ENCODE data around the gene ETS2.

The ETS2 gene

DNA sequence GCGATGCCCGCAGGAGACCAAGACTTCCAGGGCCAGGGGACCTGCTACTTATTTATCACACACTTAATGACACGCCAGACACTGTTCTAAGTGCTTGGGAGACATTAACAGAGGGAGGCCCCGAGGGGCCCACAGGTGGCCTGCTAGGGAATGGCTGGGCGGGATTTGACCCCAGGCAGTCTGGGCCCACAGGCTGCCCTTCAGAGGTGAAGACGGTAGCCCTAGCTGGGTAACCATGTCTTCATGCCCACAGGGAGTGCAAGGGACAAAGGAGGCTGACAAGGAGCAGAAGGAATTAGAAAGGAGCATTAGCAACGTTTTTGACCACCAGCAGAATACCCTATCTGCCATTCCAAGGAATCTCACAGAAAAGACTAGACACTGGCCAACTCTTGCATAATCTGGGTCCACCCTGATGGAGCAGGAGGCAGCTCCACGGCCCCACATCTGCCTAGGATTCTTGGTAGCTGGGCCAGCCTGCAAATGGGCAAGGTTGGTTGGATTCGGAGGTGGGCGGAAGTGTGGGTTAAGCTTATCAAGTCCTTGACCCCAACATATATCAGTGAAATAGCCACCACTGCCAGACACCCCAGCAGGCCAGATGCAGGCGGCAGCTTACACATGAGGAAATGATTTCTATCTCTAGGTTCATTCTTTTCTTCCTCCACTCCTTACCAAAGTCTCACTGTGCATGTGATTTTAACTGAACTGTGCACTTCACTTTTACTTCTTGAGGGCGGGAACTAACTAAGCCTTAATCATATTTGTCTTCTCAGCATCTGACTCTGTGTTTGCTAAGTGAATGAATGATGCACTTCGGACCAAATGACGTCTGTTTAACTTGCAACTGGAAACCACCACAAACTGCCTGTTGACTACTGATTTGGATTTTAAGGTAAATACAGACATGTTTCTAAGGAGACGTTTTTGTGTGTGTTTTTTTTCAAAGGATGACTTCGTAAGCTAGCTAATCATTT lies 3.4 kb upstream of the ETS2 start:
- no peak for DNase-seq (ENCODE audit: low spot score)

DNA sequence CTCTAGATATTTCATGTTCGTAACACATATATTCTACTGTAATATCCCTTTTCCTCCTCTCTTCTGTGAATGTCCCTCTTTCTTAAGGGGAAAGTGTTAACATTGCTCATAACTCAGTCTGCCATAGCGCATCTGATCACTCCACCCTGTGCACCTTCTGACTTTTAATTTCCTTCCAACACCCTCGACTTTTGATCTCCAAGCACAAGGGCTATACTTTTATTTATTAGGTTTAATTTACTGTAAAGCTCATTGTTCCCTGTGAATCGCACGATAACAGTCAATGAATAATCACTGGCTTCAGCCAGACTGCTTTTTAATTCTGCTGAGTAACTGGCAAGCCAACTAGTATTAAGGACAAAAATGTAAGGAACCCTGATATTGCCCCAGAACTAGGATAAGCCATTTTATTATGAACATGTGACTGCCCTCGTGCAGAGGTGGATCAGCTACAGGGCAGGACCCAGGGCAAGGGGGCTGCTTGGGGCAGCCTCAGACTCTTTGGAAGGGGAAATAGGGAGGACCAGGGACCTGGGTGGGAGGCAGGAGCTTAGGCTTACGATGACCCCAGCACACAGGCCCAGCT lies 2.6 kb upstream of the ETS2 start:
- DNase-seq (ENCODE audit: low spot score), result no peak

DNA sequence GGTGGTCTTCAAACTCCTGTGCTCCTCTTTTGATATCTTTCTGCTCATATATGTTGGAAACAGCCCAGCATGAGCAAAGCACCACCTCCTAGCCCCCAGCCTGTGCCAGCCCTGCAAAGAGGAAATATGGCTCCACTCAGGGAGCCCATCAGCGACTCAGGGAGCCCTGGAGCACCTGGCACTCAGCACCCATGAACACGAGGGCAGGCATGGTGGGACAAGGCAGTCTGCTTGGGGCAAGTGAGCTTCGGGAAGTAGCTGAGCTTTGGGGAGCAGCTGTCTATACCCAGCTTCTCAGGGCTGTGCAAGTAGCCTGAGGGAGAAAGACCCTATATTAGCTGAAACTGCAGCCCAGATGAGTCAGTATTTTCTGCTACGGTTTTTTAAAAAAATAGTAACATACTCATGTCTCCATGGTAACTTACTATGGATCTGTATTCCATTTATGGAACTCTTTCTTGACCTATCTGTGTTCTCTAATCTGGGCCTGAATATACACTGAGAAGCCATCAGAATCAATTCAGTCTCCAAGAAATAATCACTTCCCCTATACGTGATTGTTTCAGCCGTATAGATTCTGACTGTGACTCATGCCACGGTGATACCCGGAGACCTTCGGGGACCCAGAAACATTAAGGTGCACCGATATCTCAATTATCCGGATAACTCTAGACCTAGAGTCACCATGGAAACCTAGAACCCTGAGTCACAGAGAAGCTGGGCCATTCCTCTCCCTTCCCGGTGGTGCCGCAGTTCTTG lies 1.5 kb upstream of the ETS2 start:
- DNase-seq (ENCODE audit: low spot score), result no peak

DNA sequence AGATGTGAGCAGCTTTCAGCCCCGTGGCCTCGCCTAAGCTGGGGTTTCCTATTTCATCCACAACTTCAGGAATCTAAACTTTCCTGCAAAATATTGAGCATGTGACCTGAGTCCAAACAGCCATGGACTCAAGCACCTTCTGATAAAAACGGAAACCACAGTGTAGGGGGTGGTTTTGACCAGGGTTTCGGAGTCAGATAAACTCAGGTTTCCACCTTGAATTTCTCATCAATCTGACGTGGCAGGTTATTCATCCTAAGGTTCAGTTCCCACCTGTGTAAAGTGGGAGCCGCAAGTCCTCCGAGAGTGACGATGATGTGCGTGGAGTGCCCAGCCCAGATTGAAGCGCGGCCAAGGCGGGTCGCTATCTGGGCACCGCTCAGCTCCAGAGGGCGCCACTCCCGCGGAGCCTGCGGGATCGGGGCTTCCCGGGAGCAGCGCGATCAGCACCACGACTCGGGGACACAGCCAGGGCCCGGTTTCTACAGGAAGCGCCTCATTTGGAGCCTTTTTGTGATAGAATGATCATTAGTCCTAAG lies 871 bp upstream of the ETS2 start:
- DNase-seq (ENCODE audit: low spot score), result no peak

DNA sequence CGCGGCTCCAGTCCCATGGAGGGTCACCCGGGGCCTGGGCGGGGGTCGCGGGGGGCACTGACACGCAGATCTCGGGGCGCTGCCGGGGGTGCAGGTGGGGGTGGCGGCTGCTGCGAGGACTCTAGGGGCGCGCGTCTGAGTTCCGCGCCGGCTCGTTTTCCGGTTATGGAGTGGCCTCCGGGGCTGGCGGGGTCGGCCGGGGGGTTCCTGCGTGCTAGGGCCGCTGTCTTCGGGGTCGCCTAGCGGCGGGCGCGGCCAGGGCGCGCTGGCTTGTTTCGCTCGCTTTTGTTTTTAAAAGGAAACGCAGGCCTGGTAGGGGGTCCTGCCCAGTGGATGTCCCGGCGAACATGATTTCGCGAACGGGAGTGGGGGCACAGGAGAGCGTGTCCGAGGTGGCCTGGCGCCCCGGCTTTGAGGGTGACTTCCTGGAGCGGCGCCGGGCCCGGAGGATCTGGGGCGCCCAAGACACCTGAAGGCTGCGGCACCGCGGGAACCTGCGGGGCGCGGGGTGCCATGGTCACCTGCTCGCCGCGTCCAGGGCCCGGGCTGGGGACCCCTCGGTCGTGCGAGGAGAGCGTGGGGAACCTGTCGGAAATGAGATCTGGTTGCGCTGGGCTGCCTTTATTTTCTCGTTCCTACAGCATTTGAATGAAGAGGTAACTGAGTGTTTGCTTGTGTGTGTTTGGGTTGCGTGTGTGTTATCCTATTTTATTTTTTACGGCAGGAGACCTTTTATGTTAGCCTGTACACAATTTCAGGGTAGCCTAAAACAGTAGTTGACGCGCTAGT lies 618 bp downstream of the ETS2 start:
- no peak for DNase-seq (ENCODE audit: low spot score)

DNA sequence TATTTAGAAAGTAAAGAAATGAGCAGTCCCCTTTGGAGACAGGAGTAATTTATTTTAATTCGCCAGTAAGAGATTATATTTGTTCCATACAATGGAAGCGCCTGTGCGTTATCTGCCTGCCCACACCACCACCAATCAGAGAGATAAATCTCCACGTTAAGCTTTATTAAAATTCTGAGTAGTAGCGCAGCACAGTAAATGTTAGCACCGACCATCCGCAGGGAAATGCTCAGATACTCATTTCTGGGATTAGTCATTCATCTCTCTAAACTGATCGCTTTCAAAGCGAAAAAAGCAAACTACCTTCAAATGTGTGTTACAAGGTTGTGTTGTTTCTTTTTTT lies 1.2 kb downstream of the ETS2 start:
- DNase-seq (ENCODE audit: low spot score), result no peak

DNA sequence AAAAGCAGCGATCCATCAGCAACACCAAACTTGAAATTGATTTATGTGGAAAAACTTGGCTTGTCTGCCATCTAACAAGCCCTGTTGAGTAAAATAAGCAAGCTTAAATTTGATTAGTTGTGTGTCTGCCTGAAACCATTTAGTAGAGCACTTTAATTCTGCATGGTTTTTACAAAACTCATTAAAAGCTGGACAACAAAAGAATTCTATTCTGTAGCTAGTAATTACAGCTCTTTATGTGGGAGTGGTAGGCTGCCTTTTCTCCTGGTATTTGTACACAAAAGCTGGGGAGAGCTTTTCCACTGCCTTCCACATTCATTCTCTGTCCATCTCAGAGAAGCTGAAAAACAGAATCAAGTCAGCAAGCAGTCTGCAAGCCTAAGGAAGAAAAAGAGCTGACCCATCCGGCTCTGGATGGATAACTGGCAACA lies 1.7 kb downstream of the ETS2 start:
- no peak for DNase-seq (ENCODE audit: low spot score)

DNA sequence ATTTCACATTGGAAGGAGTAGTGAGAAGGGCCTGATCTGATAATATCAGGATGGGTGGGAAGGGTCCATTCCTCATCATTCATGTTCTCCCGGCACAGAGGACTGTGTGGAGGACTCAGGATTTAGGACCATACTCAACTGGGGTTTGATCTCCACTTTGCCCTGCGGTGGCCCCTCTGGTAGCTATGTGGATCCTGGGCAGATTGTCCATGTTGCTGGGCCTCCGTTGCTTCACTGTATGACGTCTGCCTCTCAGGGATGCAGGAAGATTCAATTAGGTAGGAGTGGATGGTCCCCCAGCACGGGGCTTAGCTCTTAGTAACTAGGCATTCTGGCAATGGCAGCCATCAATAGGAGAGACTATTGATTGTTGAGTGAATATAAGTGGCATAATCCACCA lies 2.3 kb downstream of the ETS2 start:
- DNase-seq (ENCODE audit: low spot score), result no peak

DNA sequence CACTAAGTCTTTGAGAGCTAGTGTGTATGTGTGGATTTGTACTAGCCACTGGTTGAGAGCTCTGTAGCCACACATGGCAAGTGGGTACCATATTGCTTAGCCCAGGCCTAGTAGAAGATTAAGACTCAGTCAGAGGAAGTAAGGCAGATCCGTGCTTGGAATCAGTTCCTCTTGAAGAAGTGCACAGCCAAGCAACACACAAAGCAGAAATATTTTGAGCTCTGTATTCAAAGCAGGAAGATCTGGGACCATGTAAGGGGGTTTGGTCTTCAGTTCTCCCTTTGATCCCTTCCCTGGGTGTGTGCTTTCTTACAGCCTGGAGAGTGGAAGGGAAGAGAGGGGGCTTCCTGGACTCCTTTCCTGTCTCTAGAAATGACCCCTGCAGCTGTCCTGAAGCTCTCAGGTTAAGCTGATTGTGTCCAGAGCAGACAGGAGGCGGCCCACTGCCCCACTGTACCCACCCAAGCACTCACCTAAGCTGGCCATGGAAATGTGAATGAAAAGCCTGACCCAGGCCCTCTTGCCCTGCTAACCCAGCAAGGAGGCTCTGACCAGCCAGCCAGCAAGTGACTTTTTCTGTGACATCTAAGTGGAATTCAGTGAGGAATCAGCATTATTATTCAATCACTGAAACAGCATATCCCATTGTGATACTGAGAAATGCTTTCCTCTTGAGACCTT lies 3.6 kb downstream of the ETS2 start:
- no peak for DNase-seq (ENCODE audit: low spot score)

DNA sequence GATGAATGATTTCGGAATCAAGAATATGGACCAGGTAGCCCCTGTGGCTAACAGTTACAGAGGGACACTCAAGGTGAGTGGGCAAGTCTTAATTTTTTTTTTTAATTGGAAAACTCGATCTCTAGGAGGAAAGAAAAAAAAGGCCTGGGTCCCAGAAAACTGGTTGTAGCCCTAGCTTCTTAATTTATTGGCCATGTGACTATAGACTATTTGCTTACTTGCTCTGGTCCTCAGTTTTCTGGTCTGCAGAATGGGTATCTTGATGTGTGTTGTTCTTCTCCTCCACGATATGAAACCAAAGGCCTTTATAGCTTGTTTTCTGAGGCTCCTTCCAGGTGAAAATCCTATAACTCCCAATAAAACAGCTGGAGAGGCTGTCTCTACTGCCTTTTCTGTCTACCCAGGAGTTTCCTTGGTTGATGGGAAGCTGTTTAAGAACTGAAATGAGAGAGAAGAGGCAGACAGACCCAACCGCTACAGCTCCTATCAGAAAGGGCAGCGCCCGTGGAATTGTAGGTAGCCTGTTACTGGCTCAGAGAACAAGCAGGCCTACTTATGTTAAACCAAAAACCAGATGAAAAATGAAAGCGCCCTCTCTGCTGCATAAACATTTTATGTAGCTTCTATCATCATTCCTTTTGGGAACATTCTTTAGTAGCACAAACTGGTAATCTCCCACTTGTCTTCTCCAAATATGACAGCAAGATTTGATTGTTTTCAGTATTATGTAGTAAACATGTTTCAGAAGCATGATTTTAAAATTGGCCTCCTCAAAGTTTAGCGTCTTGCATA lies 4.5 kb downstream of the ETS2 start:
- no peak for DNase-seq (ENCODE audit: low spot score)

DNA sequence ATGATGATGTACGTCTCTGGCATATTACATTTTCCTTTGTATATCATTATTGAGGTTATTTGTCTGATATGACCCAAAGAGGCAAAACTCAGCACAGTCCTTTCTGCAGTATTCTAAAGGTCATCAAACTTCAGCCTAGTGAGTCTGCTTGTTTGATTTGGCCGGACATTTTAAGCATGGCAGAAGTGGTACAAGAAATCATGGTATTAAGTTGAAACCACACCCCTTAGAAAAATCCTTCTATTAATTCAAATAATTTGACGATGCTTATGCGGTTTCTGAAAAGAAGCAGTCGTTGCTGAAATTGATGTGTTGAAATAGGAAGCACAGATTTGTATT lies 5.1 kb downstream of the ETS2 start:
- DNase-seq (ENCODE audit: low spot score), result no peak

DNA sequence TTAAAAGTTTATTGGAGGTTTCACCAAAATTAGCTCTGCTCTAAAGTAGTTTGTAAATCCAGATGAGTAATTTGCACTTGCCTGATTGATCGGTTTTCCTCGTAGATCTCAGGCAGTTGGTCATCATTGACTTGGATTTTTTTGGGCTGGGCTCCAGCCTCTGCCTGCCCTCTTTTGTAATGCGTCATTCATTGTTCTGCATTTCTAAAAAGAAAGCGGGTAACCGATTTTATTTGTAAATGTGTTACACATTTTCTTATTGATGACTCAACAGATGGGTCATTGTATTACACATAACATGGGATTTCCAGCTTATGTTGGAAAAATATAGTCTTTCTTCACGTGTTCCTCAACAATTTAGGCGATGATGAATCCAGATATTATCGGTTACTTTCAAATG lies 5.5 kb downstream of the ETS2 start:
- DNase-seq (ENCODE audit: low spot score), result no peak

DNA sequence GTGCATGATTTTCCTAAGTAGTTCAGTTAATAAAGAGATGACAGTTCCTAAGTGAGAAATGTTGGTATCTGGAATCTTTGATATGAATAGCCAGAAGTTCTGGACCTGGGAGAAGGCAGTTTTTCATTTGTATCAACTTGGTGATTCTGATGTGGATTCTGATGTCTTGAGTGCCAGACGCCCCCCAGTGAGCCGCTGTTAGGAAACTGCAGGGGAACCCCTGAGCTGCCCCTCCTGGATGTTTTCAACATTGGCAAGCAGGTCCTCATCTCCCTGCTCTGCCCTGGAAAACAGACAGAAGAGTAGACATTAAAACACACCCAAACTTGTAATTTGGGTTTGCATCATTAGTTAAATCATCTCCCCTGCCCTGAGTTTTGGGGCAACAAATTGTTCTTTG lies 7.4 kb downstream of the ETS2 start:
- DNase-seq (ENCODE audit: low spot score), result no peak

DNA sequence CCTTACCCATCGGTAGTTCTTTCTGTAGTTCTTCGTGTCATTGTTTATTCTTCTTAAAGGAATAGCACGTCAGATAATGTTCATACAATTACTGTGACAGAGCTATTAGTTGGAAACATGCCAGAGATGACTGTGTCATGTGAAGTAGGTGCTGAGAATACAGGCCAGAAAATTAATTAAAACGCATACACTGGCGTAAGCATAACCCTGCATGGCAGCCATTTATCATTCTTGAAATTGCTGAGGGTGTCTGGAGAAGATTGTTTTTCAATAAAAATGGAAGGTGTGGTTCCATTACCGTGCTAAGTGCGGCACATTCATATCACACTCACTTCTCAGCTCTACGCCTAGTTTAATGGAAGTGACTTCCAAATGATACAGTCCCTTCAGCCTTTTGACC lies 7.8 kb downstream of the ETS2 start:
- DNase-seq (ENCODE audit: low spot score), result no peak

DNA sequence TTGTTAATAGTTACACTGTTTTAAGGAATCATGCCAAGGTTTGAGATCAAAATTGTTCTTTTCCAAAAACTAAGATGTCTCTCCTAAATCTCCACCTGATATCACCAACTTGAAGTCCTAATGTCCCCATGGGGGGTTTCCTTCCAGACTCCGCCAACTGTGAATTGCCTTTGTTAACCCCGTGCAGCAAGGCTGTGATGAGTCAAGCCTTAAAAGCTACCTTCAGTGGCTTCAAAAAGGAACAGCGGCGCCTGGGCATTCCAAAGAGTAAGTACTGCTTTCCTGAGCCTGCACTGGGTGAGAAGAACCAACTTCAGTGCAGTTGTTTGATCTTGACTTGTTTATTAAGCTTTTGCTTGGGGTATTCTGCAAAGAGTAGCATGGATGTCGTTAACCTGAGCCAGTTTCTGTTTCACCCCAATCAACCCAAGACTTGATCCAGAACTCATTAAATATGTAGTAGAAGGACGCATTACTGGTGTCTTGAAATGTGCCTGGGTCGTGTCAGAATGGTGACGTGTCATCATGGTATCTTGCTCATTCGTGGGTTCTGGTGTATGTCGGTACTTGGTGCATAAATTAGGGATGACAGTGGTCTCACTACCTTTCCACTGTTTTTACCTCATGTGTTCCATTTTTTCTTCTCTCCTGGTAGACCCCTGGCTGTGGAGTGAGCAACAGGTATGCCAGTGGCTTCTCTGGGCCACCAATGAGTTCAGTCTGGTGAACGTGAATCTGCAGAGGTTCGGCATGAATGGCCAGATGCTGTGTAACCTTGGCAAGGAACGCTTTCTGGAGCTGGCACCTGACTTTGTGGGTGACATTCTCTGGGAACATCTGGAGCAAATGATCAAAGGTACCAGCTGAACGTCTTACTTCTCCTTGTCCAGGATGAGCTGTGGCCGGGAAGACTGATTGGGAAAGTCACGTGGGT lies 8.7 kb downstream of the ETS2 start:
- no peak for DNase-seq (ENCODE audit: low spot score)

DNA sequence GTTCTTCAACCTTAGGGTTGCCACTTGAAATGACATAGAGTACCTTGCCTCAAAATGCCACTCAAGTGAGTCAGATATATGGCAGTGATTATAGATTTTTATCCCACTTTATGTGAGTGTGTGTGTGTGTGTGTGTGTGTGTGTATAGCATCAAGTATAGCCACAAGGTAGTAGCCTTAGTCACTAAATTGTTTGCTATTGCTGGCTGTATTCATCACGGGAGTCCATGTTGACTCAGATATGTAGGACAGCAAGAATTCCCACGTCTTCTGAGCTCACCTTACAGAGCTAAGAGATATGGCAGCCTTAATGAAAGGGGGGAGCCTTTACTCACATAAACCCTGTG lies 9.3 kb downstream of the ETS2 start:
- no peak for DNase-seq (ENCODE audit: low spot score)

DNA sequence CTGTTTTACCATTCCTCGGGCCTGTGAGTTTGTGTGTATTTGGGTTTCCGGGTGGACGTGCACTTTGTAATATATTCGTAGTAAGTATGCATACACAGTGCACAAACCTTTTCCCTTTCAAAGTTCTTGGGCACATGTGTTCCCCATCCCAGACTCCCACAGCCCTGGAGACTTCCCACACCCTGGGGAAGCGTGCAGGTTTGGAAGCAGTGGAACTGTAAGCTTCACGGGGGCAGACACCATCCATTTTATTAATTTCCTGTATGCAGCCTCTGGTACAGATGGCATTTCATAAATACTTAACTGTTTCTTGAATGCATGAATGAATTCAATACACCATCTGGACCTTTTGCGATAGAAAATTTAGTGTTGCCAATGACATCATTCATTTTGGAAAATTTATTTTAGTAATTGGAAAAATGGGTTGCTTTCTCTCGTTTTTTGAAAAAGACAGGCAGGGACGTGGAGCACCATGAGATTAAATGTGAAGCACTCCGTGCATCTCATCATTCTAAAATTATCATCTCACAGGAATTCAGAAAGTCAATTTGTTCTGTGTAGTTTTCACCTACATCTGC lies 10.8 kb downstream of the ETS2 start:
- no peak for DNase-seq (ENCODE audit: low spot score)

DNA sequence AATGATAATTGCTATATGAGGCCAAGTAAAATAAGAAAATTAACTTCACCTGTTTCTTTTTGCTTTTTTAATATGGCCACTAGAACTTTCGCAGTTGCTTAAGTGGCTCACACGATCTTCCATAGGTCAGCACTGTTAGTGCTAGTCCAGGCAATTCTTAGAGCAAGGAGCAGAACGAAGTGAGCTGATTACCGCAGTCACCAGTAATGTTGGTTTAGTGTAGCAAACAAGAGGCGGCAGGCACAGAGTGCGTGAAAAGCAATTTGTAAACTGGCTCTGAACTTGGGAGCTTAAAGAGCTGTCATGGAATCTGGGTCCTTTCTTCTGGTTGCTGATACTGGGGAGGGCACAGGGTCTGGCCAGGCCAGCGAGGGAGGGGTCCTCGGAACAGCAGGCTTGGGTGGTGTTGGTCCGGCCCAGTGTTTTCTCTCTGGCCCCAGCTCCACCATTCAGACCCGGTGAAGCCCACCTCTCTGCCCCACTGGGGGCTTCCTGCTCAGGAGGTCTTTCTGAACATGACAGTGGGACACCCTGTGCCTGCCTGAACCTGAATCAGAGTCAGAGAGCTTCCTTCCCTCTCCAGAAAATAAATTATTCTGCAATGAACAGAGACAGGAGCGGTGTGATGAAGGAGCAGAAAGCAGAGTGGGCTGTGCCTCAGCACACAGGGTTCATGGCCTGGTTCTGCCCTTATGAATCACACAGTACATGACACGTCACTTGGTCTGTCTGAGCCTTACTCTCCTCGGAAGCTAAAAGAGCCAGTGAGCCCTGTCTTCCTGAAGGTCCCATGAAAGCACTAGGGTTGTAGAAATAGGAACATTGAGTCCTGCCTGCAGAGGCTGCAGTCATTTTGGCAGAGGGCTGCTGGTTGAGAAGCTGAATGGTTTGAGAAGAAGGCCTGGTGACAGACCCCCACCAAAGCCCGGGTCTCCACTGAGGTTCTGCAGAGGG lies 11.9 kb downstream of the ETS2 start:
- no peak for DNase-seq (ENCODE audit: low spot score)
